HepG2 (cell line): Measurements from ENCODE around the gene NCOA6. TPM values are rescaled to one million over a fixed set of nuclear protein-coding genes. Genes with fewer than 3 reads are reported as not detected.

ENCODE experiments used
- AHDC1 ChIP-seq: sonication (generic); formaldehyde crosslinking; IDR thresholded peaks from 2 replicates; pipeline ENCODE4 v1.5.1; 2020; ENCODE audit warnings: mild to moderate bottlenecking, missing genetic modification reagents, borderline replicate concordance
- ELF4 ChIP-seq: sonication (generic); formaldehyde crosslinking; IDR thresholded peaks from 2 replicates; pipeline ENCODE4 v1.5.0; 2020; ENCODE audit warnings: missing genetic modification reagents, mild to moderate bottlenecking, moderate library complexity, borderline replicate concordance
- HNF4G ChIP-seq, 2 experiments: sonication (generic) in 1 of 2; formaldehyde crosslinking in 1 of 2; IDR thresholded peaks; 2 replicates each; pipeline versions ENCODE4 v1.4.0 to v1.6.1; 2011 to 2020; ENCODE audit warnings: borderline replicate concordance in 2 of 2, low read depth in 2 of 2, mild to moderate bottlenecking in 2 of 2, low read length in 1 of 2, missing genetic modification reagents in 1 of 2, moderate library complexity in 1 of 2
- NR2C2 ChIP-seq: sonication (generic); formaldehyde crosslinking; IDR thresholded peaks from 2 replicates; pipeline ENCODE4 v1.4.0; 2020; ENCODE audit warnings: missing genetic modification reagents, mild to moderate bottlenecking, moderate library complexity, borderline replicate concordance
- PAF1 ChIP-seq: IDR thresholded peaks from 2 replicates; pipeline ENCODE4 v1.6.1; 2016; ENCODE audit warnings: missing genetic modification reagents, missing compliant biosample characterization
- SNAPC5 ChIP-seq: sonication (generic); formaldehyde crosslinking; IDR thresholded peaks from 2 replicates; pipeline ENCODE4 v1.8.1; 2023; ENCODE audit warnings: mild to moderate bottlenecking, missing genetic modification reagents, borderline replicate concordance
- THAP9 ChIP-seq: sonication (generic); formaldehyde crosslinking; IDR thresholded peaks from 2 replicates; pipeline ENCODE4; 2020; ENCODE audit warnings: missing genetic modification reagents, mild to moderate bottlenecking, borderline replicate concordance
- ZMAT3 ChIP-seq: sonication (generic); formaldehyde crosslinking; conservative IDR thresholded peaks from 2 replicates; pipeline ENCODE4 v1.7.0; 2021; ENCODE audit warnings: missing genetic modification reagents
- ZNF142 ChIP-seq: sonication (generic); formaldehyde crosslinking; IDR thresholded peaks from 2 replicates; pipeline ENCODE4 v1.4.0; 2020; ENCODE audit warnings: missing genetic modification reagents
- ZNF350 ChIP-seq: sonication (generic); formaldehyde crosslinking; IDR thresholded peaks from 2 replicates; pipeline ENCODE4 v1.4.0; 2020; ENCODE audit warnings: mild to moderate bottlenecking, low read depth, missing genetic modification reagents, borderline replicate concordance
- ZNF441 ChIP-seq: sonication (generic); formaldehyde crosslinking; IDR thresholded peaks from 2 replicates; pipeline ENCODE4 v1.7.0; 2021; ENCODE audit warnings: missing genetic modification reagents, borderline replicate concordance
- polyA plus RNA-seq, 8 experiments: library from polyadenylated mRNA; depleted of rRNA in 3 of 8; stranded (reverse) in 7 of 8; unstranded in 1 of 8; fragments of >200 nt; fragmentation: Illumina TruSeq in 4 of 8; extraction: Trizol in 4 of 8; gene quantifications; 2 replicates each; pipeline versions ENCODE4 v1.2.1 to v1.2.3, GENCODE V29; 2011 to 2016; ENCODE audit warnings: low read depth in 4 of 8, missing spikeins in 1 of 8, mixed read lengths in 1 of 8; ENCODE audit not compliant: insufficient read depth in 1 of 8
- total RNA-seq, 5 experiments: library from RNA; depleted of rRNA; stranded (reverse); fragments of >200 nt; fragmentation: Illumina TruSeq; extraction: Trizol; gene quantifications; 2 replicates each; pipeline ENCODE4 v1.2.3, GENCODE V29; 2016; ENCODE audit warnings: low read depth in 1 of 5

The NCOA6 gene
- total and polyA plus RNA-seq, 2 of the 13 experiments (the other 11 are each of a cell fraction or from before 2014, with no cell fraction given): 11.2 to 29.3 TPM

- peak; percentile 57 for TF ChIP-seq ZNF142 (CRISPR knock-in tag)
- peak; percentile 72 for TF ChIP-seq ZNF441 (CRISPR knock-in tag)
- TF ChIP-seq PAF1: no peak
- peak; percentile 93 for TF ChIP-seq HNF4G (IDR thresholded peaks at IDR 0.05; ENCODE audit: borderline replicate concordance, low read depth, low read length)
- peak; percentile 91 for TF ChIP-seq HNF4G (CRISPR knock-in tag; IDR thresholded peaks at IDR 0.05; ENCODE audit: borderline replicate concordance, low read depth)
- TF ChIP-seq AHDC1: peak; percentile 91; the same call in 1 of the 2 replicates
- peak; percentile 84 for TF ChIP-seq ZMAT3 (CRISPR knock-in tag)
- TF ChIP-seq ELF4 (CRISPR knock-in tag): 0 out of 2 replicates have a peak, but pooled peaks have one; percentile 61
- TF ChIP-seq NR2C2 (CRISPR knock-in tag): peak; percentile 78
- 0 out of 2 replicates have a peak, but pooled peaks have one; percentile 40 for TF ChIP-seq SNAPC5
- no peak for TF ChIP-seq ZNF350 (CRISPR knock-in tag)
- 0 out of 2 replicates have a peak, but pooled peaks have one; percentile 13 for TF ChIP-seq THAP9 (CRISPR knock-in tag)
These were observed 118.3 kb downstream of the NCOA6 start (continued) for GRCh38 chr20:34706912-34707784.
